Brain microvascular endothelial cell (primary cell): ENCODE measurements around the gene URB2.
A peak's percentile ranks its signal among the peaks of the same experiment; 100 is the strongest.

Source experiments
- DNase-seq: peaks from one replicate; pipeline ENCODE4 v3.0.0-alpha.2; 2020
- H3K27ac ChIP-seq: fragments of 250-450 bp; sonication (Bioruptor Pico); 2 replicates; pipeline ENCODE4 v1.5.1; 2020; ENCODE audit warnings: mild to moderate bottlenecking, moderate library complexity
- H3K27me3 ChIP-seq: fragments of 250-450 bp; sonication (Bioruptor Pico); replicated peaks from 2 replicates; pipeline ENCODE4 v1.5.1; 2020; ENCODE audit warnings: mild to moderate bottlenecking
- H3K36me3 ChIP-seq: fragments of 250-450 bp; sonication (Bioruptor Pico); replicated peaks from 2 replicates; pipeline ENCODE4 v1.5.1; 2020; ENCODE audit warnings: mild to moderate bottlenecking
- H3K4me3 ChIP-seq: 2 replicates; pipeline ENCODE4 v1.5.1; 2011; ENCODE audit warnings: low read depth, mild to moderate bottlenecking, control low read depth, low read length, moderate library complexity
- CTCF ChIP-seq: IDR thresholded peaks from 2 replicates; pipeline ENCODE4 v1.5.1; 2011; ENCODE audit warnings: low read depth, mild to moderate bottlenecking, moderate library complexity, low read length, control low read depth, inconsistent platforms; ENCODE audit errors: missing control alignments
- in situ Hi-C: cut with HindIII; loops from 2 replicates; pipeline ENCODE4 v1.10.0; 2017; ENCODE audit warnings: low sequenced_read_pairs, low pct_ligation_motif_present

The URB2 gene

GRCh38 chr1:229625915-229626831 lies at the start of gene URB2, which contains the start of gene TAF5L:
URB2 (plus strand) TSS chr1:229626247; CDS start chr1:229627634, 1,387 bp downstream.
TAF5L (minus strand) TSS chr1:229626122; CDS start chr1:229614482, 11,640 bp downstream.
- H3K36me3 ChIP-seq: no peaks in the 10 kb centered on the region
- in situ Hi-C loops: loop anchor here (25.0 kb wide), 1 partner anchor 686 kb away; no protein-coding TSS in a partner anchor
- no peaks in the 10 kb centered on the region for H3K27me3 ChIP-seq
- H3K4me3 ChIP-seq: peak within 1 kb of the TSS; percentile 91
- no peak for TF ChIP-seq CTCF
- peak; percentile 76 for DNase-seq
- H3K27ac ChIP-seq: peak within 1 kb of the TSS; percentile 78

GRCh38 chr1:229578168-229579058 lies 47.6 kb upstream of the URB2 start:
- no peaks in the 10 kb centered on the region for H3K36me3 ChIP-seq
- H3K4me3 ChIP-seq: no peak overlapping the region
- TF ChIP-seq CTCF: no peak
- no peaks in the 10 kb centered on the region for H3K27me3 ChIP-seq
- no peak for DNase-seq
- no peak overlapping the region for H3K27ac ChIP-seq
- in situ Hi-C loops: no loop called here

GRCh38 chr1:229579059-229579673 lies 46.9 kb upstream of the URB2 start:
- no peak overlapping the region for H3K4me3 ChIP-seq
- no peaks in the 10 kb centered on the region for H3K36me3 ChIP-seq
- no peak for TF ChIP-seq CTCF
- peak; percentile 21 for DNase-seq
- H3K27me3 ChIP-seq: no peaks in the 10 kb centered on the region
- in situ Hi-C loops: no loop called here
- no peak overlapping the region for H3K27ac ChIP-seq

GRCh38 chr1:229581485-229581884 lies 44.6 kb upstream of the URB2 start:
- H3K4me3 ChIP-seq: no peak overlapping the region
- no peak for DNase-seq
- H3K27me3 ChIP-seq: no peaks in the 10 kb centered on the region
- no peaks in the 10 kb centered on the region for H3K36me3 ChIP-seq
- no peak overlapping the region for H3K27ac ChIP-seq
- in situ Hi-C loops: no loop called here
- TF ChIP-seq CTCF: no peak

GRCh38 chr1:229582011-229582694 lies 43.9 kb upstream of the URB2 start:
- Histone ChIP-seq H3K27ac (no peak overlapping the region), H3K4me3 (no peak overlapping the region), H3K27me3 (no peaks in the 10 kb centered on the region), H3K36me3 (no peaks in the 10 kb centered on the region)
- DNase-seq: no peak
- in situ Hi-C loops: no loop called here
- TF ChIP-seq CTCF: no peak
